Mesenteric fat pad (tissue), 1 donor: ENCODE measurements around the gene HOXC6. TPM values are rescaled to one million over a fixed set of nuclear protein-coding genes. Genes with fewer than 3 reads are reported as not detected.

Experiments used
- DNase-seq: peaks from one replicate; pipeline ENCODE4 v3.0.0-alpha.2; 2020; ENCODE audit warnings: low spot score
- total RNA-seq: library from RNA; stranded (reverse); fragmentation: NEBNext Ultra II Directional; extraction: Animal tissue kit (Norgen Biotek cat#: 25700); gene quantifications from one replicate; pipeline ENCODE4 v1.2.1, GENCODE V29; 2021
- donor health status: DM: yes; HTN: yes; CAD: no.

HOXC6 gene
- total RNA-seq, 1 donor from 2014 or later: 0.74 TPM

DNA sequence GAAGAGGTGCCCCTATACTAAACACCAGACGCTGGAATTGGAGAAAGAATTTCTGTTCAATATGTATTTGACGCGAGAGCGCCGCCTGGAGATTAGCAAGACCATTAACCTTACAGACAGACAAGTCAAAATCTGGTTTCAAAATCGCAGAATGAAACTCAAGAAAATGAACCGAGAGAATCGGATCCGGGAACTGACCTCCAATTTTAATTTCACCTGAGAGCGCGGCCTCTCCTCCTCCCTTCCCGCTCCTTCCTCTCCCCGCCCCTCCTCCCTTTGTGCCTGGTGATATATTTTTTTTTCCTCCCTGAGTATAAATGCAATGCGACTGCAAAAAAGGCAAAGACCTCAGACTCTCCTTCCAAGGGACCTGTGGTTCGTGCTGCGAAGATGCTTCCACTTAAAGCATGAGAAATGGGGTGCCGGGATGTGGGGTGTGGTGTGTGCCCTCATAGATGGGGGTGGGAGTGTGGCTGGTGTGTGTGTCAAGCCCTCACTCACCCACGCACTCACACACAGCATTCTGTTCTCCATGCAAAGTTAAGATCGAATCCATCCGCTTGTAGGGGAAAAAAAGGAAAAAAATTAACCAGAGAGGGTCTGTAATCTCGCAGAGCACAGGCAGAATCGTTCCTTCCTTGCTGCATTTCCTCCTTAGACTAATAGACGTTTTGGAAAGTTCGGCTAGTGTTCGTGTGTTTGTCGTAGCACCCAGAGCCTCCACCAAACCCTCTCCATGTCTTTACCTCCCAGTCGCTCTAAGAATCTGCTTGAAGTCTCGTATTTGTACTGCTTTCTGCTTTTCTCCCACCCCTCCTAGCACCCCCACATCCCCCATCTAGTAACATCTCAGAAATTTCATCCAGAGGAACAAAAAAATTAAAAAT lies 38.8 kb upstream of the HOXC6 start:
- DNase-seq: no peak

DNA sequence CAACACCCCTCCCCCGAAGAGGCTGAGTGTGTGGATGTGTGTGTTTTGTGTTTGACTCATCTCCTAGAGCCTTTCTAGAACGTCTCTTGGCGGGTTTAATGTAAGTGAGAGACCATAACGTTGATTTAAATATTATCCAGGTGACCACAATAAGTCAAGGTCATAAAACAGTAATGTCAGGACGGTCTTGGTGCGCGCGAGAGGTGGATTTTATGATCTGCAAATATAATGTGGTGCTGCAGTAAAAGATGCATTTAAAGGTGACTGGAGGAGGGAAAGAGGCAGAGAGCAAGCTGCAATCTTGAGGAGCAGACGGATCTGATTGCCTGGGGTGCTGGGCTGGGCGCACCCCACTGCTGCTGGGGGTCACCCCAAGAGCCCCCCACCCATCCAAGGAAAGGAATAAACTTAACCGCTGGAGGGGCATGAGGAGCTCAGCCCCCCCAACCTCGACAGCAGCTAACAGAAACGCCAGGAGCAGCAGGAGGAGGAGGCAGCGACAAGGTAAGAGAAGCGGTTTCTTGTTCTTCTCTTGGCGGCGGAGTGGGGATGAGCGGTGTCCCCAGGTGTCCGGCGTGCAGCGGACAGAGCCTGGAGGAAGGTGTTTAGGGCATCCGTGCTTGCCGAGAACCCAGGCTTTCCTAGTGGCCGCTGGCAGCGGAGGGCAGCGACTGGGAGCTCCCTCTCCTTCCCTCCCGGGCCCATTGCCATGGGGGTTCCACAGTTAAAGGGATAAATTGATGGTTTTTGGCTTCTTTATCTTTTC lies 37.7 kb upstream of the HOXC6 start:
- no peak for DNase-seq

DNA sequence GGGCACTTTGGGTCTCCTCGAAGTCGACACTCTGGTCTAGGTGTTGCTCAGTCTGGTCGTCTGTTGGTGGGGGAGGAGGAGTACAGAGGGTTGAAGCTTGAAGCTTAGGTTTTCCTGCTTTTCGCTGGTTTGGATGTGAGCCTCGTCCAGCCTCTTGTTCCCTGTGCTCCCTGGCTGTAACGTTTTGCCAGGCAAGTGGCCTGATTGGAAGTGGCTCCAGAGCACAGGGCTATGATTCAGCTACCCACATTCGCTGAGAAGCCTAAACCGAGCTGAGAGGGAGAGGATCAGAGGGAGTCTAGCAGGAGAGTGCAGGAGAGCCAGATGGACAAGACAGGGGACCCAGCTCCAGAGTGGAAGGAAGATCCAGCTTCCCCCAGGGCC lies 37.2 kb upstream of the HOXC6 start:
- no peak for DNase-seq

DNA sequence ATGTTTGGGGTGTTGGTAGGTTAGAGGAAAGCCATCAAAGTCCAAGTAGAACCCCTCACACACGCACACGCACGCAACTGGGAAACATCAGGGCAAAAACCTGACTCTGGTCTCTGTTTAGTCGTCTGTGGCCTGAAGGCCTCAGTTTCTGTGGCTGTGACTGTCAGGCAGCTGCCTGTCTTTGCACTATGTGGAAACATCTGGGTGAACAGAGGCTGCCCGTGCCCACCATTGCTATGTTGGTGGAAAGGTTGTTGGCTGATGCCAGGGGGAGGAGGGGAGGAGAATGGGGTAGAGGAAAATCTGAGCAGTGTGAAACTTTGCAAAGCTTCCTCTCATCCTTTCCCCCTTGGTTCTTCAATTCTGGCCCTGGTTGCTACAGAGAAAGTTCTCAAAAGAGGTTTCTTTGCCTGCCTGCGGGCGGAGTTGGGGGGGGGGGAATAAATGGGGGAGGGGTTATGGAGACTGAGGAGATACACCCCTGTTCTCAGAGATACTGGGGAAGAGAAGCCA lies 35.8 kb upstream of the HOXC6 start:
- no peak for DNase-seq

DNA sequence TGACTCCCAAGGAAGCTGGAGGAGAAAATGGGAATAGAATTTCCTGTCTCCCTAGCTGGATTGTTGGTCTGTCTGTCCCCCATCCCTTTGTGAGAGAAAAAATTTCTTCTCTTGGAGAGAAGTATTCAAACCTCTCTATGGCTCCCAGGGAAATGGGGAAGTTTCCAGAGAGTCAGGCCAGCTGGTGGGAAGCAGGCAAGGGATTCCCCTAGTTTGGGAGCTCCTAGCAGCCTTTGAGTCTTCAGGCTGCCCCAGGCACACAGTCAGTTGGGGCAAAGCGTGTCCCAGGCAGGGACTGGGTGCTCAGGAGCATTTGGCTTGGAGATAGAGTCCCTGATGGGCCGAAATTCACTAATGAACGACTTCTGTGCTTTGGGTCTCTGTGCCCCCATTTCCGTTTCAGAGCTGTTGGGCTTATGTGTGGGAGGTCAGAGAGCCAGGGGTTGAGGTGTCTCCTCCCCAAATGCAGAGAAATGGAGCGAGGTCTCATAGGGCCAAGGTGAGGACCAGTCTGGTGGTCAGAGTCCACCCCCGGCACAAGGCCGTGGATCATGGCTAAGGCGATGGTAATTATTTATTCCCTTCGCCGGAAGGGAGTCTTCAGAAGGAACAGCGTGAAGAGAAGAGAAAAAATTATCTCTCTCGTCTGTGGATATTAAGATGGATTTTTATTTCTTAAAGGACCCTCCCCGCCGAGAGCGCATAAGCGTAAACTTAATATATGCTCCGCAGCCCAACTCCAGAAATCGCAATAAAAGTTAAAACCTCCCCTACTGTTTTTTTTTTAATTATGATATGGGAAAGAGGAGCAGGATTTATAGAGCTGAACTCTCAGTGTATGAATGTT lies 34.9 kb upstream of the HOXC6 start:
- no peak for DNase-seq

DNA sequence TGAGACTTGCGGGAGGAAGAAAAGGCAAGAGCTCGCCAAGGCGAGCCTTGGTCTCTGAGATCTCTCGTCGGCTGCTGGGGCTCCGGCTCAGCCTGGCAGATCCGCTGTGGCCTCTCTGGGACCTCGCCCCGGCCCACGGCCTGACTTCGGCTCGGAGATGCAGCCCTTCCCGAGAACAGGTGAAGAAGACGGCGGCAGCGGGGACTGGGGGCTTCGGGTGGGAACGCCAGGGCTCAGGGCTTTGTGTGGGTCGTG lies 34.3 kb upstream of the HOXC6 start:
- no peak for DNase-seq

DNA sequence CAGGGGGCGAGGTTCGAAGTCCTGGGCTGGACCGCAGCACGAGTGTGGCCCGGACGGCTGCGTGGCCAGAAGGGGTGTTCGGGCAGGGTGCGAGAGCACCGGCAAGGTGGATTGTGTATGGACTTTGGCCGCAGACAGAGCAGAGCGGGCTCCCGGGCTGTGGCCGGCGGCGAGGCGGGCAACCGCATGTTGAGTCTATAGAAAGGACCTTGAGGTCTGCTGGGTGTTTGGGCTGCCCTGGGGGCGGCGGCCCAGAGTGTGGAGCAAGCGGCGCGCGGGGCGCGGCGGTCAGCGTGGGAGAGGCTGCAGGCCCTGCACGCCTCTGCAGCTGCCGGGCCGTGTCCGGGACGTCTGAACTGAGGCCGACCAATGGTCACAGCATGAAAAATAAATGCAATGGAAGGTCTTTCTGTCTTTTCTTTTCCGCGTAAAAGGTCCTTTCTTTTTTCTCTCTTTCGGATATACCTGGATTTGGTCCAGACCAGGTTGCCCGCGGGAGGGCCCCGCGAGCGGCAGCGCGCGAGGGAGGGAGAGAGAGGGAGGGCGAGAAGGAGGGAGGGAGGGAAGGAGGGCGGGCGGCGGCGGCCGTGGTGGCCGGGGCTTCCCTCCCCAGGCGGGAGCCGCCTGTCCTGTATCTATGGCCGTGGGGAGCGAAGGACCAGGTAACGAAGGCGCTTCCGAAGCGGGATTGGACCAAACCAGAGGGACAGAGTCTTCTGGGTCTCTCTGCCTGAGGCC lies 33.8 kb upstream of the HOXC6 start:
- DNase-seq: no peak

DNA sequence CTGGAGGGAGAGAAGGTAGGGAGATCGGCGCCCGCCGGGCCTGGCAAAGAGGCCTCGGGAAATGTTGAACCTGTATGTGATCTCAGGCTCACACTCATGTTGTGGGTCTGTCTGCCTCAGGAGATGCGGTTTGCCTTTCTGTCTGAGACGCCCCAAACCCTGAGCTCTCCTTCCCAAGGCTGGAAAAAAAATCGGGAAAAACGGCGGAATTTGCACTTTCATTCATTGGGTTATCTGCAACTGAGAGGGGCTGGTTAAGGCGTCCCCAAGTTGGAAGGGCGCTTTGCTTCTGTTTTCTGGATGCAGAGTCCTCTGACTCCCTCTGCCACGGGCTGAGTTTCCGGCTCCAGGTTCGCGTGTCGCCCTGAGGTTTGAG lies 33.2 kb upstream of the HOXC6 start:
- no peak for DNase-seq

DNA sequence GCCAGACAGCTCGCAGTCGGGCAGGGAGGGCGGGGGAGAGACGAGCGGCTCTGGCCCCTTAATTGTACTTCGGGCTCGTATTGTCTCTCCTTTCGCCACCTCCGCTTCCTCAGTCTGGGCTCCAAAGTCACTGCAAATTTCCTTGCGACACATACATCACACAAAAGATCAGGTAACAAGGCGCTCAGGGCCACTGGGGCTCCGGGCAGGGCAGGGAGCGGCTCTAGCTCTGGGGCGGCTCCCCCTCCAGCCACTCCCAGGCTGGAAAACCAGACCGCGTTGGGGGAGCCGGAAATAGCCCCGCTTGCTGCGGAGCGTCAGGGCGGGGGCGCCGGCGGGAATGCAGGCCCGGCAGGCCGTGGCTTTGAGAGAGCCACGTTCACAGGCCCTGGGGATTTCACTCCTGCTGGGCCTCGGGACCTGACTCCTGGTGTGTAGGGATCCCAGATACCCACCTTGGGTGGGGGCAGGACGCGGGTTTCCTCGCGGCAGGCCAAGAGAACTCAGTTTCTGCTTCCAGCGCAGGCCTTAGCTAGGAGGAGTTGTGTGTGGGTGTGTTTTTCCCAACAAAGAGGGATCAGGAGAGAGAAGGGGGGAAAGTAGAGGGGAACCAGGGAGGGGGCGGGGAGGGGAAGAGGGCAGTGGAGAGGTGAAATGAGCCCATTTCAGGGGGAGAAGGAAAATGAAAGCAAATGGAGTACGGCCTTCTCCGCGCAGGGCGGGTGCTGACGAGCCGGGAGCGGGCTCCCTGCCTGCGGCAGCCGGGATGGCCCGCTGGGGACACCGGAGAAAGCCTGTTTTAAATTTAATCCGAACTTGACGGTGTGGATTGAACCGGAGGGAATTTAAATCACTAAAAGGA lies 32.6 kb upstream of the HOXC6 start:
- no peak for DNase-seq

DNA sequence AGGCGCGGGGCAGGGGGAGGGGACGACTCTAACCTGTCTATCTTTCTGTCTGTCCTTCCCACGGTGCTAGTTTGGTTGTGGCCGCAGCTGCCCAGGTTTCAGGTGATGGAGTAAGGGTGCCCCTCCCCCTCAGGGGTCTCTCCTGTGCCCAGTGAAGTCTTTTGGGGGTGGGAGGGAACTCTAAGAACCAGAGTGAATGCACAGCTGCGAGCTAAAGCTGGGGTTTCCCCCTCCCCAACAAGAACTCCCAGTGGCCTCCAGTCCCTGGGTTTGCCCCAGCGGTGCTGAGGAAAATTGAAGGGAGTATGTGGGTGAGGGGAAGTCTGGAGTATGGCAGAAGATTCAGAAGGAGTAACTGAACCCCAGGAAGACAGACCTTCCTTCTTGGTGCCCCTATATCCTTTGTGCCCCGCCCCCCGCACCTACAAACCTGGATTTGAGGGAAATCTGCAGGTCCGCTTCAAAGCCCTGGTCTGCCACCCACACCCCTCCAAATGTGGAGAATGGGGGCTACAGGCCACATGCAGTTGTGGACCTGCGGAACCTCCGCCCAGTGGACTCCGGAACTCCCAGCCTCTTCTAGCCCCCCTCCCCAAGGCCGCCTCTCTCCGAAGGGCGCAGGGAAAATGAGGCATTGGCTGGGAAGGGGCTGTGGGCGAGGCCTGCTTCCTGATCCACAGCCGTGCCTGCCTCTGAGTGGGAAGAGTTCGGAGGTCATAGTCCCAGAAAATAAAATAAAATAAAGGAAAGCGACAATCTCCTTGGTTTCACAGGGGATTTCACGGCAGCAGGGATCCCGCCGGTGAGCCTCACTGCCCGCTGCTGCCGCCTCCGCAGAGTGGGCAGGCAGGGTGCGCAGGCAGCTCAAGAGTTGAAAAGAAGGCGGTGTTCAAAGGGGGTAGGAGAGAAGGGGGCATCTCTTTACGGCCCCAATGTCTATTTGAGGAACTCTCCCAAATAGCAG lies 31.7 kb upstream of the HOXC6 start:
- no peak for DNase-seq

DNA sequence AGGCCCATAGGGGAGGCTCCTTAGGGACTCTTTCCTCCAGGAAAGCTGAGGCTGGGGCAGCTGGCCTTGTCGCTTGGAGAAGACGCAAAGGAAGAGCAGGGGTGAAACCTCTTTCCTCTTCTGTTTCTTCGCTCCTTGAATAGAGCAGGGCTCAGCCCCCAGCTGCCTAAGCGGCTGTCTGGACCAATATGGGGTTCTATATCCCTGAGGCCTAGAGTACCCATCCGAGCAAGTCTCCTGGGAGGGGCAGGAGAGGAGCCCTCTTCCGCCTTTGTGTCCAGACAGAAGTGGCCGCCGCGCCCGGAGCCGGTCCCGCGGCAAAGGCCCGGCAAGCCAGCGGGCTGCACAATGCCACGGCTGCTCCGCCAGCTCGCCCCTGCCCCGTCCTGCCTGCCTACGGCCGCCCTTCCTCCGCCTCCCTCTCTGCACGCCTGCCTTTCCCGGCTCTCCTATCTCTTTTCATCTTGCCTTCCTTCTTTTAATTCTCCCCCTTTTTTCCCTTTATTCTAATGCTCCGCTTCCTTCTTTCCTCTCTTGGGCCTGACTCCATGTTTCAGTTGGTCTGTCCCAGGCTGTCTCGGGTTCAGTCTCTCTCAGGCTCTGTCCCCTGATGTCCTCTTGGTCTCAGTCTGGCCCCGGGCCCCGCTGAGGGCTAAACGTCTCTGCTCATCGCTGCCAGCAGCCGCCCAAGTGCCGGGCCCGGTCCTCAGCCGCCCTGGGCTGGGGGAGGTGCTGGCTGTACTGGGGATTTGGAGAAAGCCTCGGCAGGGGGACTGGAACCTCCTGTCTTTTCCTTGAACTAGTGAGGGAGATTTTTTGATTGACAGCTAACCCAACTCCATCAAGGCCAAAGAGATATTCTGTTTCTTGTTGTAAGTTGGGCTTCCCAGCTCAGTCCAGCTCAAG lies 30.8 kb upstream of the HOXC6 start:
- no peak for DNase-seq

DNA sequence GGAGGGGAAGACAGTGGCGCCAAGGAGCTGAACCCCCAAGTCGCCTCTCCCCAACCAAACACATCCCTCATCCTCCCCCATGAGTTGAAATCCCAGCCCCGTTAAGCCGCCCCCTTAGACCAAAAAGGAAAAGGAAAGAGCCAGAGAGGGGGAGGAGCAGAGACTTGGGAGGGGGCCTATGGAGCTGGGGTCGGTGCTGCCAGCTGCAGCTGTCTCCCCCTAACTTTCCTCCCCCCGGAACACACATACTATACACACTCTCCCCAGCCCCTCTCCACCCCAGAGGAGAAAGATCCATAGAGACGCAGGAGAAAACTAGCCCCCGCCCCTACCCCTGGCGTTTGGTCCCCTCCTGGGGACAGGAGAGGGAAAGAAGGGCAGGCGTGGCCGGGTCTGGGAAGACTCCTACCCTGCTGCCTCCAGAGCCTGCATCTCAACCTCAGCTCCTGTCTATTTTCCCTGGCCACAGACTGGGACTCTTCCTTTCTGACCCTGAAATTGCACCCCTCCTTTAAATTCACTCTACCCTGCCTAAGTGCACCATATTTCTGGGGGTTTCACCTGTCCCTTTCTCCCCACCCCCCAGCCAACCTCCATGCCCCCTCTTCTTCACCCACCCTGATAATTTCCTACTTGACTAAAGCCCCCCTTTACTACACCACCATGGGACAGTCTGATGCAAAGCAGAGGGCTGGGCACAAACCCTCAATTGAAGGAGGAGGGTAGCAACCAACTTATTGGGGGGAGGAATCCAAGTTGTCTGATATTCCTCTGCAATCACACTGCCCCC lies 29.9 kb upstream of the HOXC6 start:
- no peak for DNase-seq

DNA sequence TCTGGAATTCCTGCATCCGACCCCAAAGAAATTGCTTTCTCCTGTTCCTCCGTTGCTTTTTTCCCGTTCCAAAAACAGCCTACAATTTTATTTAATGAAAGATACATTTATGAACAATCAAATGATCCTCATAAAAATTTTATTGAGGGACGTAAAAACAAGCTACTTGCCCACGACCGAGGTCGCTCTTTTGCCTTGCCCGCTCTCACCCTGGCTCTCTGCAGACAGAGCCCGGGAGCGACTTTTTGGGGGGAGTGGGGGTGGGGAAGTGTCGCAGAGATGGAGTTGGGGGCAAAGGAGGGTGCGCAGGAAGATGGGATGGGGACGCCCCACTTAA lies 29.4 kb upstream of the HOXC6 start:
- no peak for DNase-seq

DNA sequence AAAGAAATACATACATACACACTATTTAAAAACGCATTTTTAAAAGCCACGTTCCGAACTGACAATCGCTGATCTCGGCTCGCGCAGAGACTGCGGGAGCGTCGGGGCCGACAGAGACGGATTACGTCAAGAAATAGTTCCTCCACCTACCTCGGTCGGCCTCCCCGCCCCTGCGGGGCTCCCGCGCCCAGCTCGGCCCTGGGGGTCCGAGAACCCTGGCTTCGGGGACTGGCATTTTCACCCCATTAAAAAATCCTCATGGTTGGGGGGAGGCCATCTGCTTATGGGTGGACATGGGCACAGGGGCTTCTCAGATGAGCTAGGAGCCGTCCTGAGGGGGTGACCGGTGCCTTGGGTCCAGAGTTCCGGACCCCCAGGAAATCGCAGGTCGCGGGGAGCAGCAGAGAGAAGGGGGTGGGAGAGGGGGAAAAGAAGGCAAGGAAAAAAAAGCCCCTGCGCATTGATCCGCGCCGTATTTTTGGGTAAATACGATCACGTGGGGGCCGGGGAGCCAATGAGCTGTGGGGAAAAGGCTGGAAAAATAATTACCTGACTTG lies 28.6 kb upstream of the HOXC6 start:
- DNase-seq: no peak

DNA sequence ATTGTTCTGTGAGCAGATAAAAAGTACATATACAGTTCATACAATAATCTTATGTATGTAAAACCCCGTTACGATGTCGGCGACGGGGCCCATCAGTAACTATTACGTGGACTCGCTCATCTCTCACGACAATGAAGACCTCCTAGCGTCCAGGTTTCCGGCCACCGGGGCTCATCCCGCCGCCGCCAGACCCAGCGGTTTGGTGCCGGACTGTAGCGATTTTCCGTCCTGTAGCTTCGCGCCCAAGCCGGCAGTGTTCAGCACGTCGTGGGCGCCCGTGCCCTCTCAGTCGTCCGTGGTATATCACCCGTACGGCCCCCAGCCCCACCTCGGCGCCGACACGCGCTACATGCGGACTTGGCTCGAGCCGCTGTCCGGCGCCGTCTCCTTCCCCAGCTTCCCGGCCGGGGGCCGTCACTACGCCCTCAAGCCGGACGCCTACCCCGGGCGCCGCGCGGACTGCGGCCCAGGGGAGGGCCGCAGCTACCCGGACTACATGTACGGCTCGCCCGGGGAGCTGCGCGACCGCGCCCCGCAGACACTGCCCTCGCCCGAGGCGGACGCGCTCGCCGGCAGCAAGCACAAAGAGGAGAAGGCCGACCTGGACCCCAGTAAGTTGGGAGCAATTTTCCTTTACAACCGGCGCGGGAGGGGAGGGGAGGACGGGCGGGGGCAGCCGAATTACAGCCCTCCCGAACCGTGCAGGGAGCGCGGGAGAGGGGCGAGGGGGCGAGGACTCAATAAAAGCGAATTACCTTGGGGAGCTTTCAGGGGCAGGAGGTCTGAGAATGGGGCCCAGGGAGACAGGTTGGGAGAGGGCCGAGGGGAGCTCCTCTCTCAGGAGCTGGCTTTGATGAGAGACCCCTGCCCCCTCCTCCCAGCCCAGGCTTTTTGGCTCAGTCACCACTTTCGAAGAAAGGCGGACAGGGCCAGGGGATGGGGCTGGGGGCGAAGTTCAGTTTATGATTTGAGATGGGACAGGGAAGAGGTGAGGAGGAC lies 27.8 kb upstream of the HOXC6 start, which contains the start of gene HOXC9:
Gene HOXC9 (plus strand): TSS at position 46 of the 999 bp plus-strand sequence. CDS start 28 bp downstream, at position 74.
- no peak for DNase-seq
